Adrenal gland (tissue), 12 donors: ENCODE data around the gene HSPA12B. TPM values are rescaled to one million over a fixed set of nuclear protein-coding genes. Genes with fewer than 3 reads are reported as not detected.

Experiments used
- DNase-seq, 7 donors: peaks; one replicate each; pipeline ENCODE4 v3.0.0-alpha.2; 2019 to 2020
- H3K27ac ChIP-seq, 5 donors: fragments of 200-600 bp; sonication (generic) in 4 of 5; 1 replicate in 3 of 5; 2 replicates in 2 of 5; pipeline versions ENCODE4 v1.5.1 to v1.8.0; 2016 to 2020; ENCODE audit warnings: mild to moderate bottlenecking in 1 of 5
- H3K27me3 ChIP-seq: fragments of 200-600 bp; 2 replicates; pipeline ENCODE4 v1.8.0; 2021
- H3K36me3 ChIP-seq, 2 donors: fragments of 200-600 bp; replicated peaks in 1 of 2; 1 replicate in 1 of 2; 2 replicates in 1 of 2; pipeline versions ENCODE4 v1.5.1 to v1.8.0; 2018 to 2022
- H3K4me1 ChIP-seq, 2 donors: fragments of 200-600 bp; replicated peaks in 1 of 2; 1 replicate in 1 of 2; 2 replicates in 1 of 2; pipeline versions ENCODE4 v1.5.1 to v1.8.0; 2018 to 2021
- H3K4me3 ChIP-seq, 4 donors: fragments of 200-600 bp; sonication (generic) in 3 of 4; one replicate each; pipeline ENCODE4 v1.5.1; 2016 to 2018
- H3K9me3 ChIP-seq, 3 donors: fragments of 200-600 bp; sonication (generic) in 1 of 3; replicated peaks in 1 of 3; 1 replicate in 2 of 3; 2 replicates in 1 of 3; pipeline versions ENCODE4 v1.5.1 to v1.8.0; 2016 to 2021
- POLR2A ChIP-seq, 2 donors: fragments of 450-650 bp; IDR thresholded peaks; one replicate each; pipeline ENCODE4 v1.6.1; 2017; ENCODE audit warnings: antibody characterized with exemption in 2 of 2, mild to moderate bottlenecking in 2 of 2, moderate library complexity in 1 of 2
- WGBS, 4 donors: extraction: QIAGEN DNeasy Blood & Tissue Kit in 2 of 4; methylation state at CpG; one replicate each; pipeline versions ENCODE4 v1.1.5 to v1.1.7; 2013 to 2017; 5-methylcytosine and 5-hydroxymethylcytosine counted together
- intact Hi-C, 2 donors: fragments of 100-400 bp; cut with DNase I; formaldehyde crosslinking; loops; one replicate each; pipeline versions ENCODE4 v1.14.1 to v1.15.0; 2022 to 2023
- polyA plus RNA-seq, 3 donors: library from polyadenylated mRNA; stranded (reverse); fragments of 200-250 nt in 2 of 3; fragments of 350-450 nt in 1 of 3; fragmentation: Illumina TruSeq in 1 of 3; extraction: RNeasy Lipid Tissue Mini Kit (QIAGEN cat#74804) in 1 of 3; gene quantifications; one replicate each; pipeline ENCODE4 v1.2.3, GENCODE V29; 2013 to 2014
- total RNA-seq, 9 donors: library from RNA; depleted of rRNA in 4 of 9; stranded (reverse); fragments of >200 nt in 4 of 9; fragments of 120-200 nt in 1 of 9; fragmentation: NEBNext Ultra II Directional in 1 of 9; extraction: Animal tissue kit (Norgen Biotek cat#: 25700) in 1 of 9; gene quantifications; one replicate each; pipeline versions ENCODE4 v1.1.0 to v1.2.4, GENCODE V29; 2013 to 2023
- TF ChIP-seq, protein P1 (sequence below), 6 experiments: fragments of 450-650 bp in 4 of 6; fragments of 200-600 bp in 2 of 6; sonication (generic) in 1 of 6; IDR thresholded peaks; 1 replicate in 5 of 6; 2 replicates in 1 of 6; pipeline versions ENCODE4 v1.5.1 to v1.8.0; 2016 to 2021; ENCODE audit warnings: antibody characterized with exemption in 6 of 6, mild to moderate bottlenecking in 2 of 6, moderate library complexity in 1 of 6
- donor health status: healthy with polysubstance abuse.
- donor health status: Bipolar disorder and iron deficiency.
- donor health status: DM: yes; HTN: yes; CAD: no.
- donor health status: DM: no; HTN: no; CAD: no.
- donor health status: DM: no; HTN: no; CAD: no.
- donor health status: DM: yes; HTN: yes; CAD: no.

Gene HSPA12B
- total and polyA plus RNA-seq, 12 donors = 1.5 to 10.9 (median 5.5) TPM

DNA sequence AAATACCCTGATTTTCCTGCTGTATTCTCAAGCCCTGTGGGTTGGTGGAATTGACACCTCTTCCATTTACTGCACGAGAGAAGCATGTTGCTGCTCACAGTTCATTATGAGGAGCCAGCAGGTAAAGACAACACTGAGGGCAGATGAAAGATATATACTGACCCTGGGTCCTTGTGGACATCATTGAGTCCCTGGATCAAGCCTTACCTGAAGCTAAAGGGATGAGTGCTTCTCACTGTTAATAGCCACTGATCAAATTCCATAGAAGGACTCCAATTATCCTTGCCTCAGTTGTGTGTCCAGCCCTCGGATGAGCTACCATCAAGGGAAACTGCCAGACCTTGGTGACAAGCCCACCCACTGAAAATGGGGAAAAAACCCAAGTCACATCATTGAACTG lies 12.4 kb upstream of the HSPA12B start:
- WGBS, 4 donors = 51 to 77% (median 73%) methylated on average over 2 of the region's 2 CpGs
- H3K4me3 ChIP-seq = no peak overlapping the region
- intact Hi-C loops = no loop called here

DNA sequence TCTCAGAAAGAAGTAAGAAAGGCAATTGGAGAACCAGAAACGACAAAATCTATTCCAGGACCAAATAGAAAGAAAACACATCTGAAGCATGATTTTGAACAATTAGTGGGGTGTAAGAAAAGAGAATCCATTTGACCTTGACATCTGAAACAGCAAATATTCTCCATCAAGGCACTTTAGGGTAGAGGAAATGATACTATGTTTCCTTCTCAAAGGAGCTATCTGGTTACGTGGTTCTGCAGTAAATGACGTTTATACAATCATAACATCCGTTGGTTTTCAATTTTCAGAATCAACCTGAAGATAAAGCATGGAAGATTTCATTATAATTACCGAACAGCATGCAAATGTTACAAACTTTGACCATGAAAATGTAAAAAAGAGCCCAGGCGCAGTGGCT lies 11.9 kb upstream of the HSPA12B start:
- 62 to 66% (median 64%) methylated on average over 6 of the region's 6 CpGs for WGBS, 4 donors
- intact Hi-C loops = no loop called here
- H3K9me3 ChIP-seq = no peaks in the 10 kb centered on the region
- H3K27me3 ChIP-seq = no peaks in the 10 kb centered on the region
- TF ChIP-seq, protein P1, sequence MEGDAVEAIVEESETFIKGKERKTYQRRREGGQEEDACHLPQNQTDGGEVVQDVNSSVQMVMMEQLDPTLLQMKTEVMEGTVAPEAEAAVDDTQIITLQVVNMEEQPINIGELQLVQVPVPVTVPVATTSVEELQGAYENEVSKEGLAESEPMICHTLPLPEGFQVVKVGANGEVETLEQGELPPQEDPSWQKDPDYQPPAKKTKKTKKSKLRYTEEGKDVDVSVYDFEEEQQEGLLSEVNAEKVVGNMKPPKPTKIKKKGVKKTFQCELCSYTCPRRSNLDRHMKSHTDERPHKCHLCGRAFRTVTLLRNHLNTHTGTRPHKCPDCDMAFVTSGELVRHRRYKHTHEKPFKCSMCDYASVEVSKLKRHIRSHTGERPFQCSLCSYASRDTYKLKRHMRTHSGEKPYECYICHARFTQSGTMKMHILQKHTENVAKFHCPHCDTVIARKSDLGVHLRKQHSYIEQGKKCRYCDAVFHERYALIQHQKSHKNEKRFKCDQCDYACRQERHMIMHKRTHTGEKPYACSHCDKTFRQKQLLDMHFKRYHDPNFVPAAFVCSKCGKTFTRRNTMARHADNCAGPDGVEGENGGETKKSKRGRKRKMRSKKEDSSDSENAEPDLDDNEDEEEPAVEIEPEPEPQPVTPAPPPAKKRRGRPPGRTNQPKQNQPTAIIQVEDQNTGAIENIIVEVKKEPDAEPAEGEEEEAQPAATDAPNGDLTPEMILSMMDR (IDR thresholded peaks at IDR 0.05) = no peak
- TF ChIP-seq POLR2A (IDR thresholded peaks at IDR 0.05) = no peak
- no peak overlapping the region for H3K27ac ChIP-seq
- H3K36me3 ChIP-seq = no peaks in the 10 kb centered on the region
- H3K4me3 ChIP-seq = no peak overlapping the region
- no peaks in the 10 kb centered on the region for H3K4me1 ChIP-seq
- no peak for DNase-seq

More for the DNA sequence above, 12.4 kb upstream of the HSPA12B start:
- no peaks in the 10 kb centered on the region for H3K4me1 ChIP-seq
- no peaks in the 10 kb centered on the region for H3K36me3 ChIP-seq
- H3K27ac ChIP-seq = no peak overlapping the region
- DNase-seq = no peak
- H3K27me3 ChIP-seq = no peaks in the 10 kb centered on the region
- no peaks in the 10 kb centered on the region for H3K9me3 ChIP-seq
- TF ChIP-seq, protein P1 (IDR thresholded peaks at IDR 0.05) = no peak
- no peak for TF ChIP-seq POLR2A (IDR thresholded peaks at IDR 0.05)

DNA sequence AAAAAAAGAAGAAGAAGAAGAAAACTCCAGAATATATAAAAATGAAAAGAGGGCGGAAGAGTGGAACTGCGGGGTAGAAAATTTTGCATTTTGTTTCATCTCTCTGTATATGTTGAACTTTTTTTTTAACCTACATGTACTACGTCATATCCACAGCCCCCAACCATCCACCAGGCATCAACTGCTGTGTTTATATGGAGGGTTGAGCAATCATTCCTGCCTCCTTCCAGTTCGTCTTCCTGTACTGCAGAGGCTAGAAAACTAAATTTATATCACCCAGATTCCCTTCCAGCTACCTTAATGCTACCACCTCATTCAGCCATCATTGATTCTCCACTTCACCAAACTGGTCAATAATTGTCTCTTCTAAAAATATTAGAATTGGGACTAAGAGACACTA lies 10.6 kb upstream of the HSPA12B start:
- DNase-seq = no peak
- Histone ChIP-seq H3K27me3 (no peaks in the 10 kb centered on the region), H3K4me1 (no peaks in the 10 kb centered on the region), H3K9me3 (no peaks in the 10 kb centered on the region), H3K27ac (no peak overlapping the region), H3K36me3 (no peaks in the 10 kb centered on the region), H3K4me3 (no peak overlapping the region)
- intact Hi-C loops = no loop called here
- TF ChIP-seq, protein P1 (IDR thresholded peaks at IDR 0.05) = no peak
- TF ChIP-seq POLR2A (IDR thresholded peaks at IDR 0.05) = no peak
- 76 to 87% (median 81%) methylated on average over 4 of the region's 4 CpGs for WGBS, 4 donors

DNA sequence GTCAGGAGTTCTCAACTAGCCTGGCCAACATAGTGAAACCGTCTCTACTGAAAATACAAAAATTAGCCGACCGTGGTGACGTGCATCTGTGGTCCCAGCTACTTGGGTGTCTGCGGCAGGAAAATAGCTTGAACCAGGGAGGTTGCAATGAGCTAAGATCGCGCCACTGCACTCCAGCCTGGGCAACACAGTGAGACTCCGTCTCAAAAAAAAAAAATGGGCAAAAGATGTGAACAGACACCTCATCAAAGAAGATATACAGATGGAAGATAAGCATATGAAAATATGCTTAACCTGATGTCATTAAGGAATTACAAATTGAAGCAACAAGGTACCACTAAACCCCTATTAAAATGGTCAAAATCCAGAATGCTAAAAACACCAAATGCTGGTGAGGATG lies 9.2 kb upstream of the HSPA12B start:
- H3K27ac ChIP-seq = no peak overlapping the region
- TF ChIP-seq, protein P1 (IDR thresholded peaks at IDR 0.05) = no peak
- TF ChIP-seq POLR2A (IDR thresholded peaks at IDR 0.05) = no peak
- no peaks in the 10 kb centered on the region for H3K9me3 ChIP-seq
- no peaks in the 10 kb centered on the region for H3K36me3 ChIP-seq
- H3K4me1 ChIP-seq = no peaks in the 10 kb centered on the region
- H3K27me3 ChIP-seq = no peaks in the 10 kb centered on the region
- intact Hi-C loops = no loop called here
- DNase-seq = no peak
- H3K4me3 ChIP-seq = no peak overlapping the region
- 90 to 96% (median 94%) methylated on average over 8 of the region's 8 CpGs for WGBS, 4 donors
